GM15510 (cell line): ENCODE data around the gene MAP2K6.

ENCODE experiments used
- POLR2A ChIP-seq: IDR thresholded peaks from 3 replicates; pipeline ENCODE4 v1.6.1; 2011; ENCODE audit warnings: borderline replicate concordance; ENCODE audit not compliant: insufficient read length; ENCODE audit errors: extremely low read depth

Gene MAP2K6

DNA sequence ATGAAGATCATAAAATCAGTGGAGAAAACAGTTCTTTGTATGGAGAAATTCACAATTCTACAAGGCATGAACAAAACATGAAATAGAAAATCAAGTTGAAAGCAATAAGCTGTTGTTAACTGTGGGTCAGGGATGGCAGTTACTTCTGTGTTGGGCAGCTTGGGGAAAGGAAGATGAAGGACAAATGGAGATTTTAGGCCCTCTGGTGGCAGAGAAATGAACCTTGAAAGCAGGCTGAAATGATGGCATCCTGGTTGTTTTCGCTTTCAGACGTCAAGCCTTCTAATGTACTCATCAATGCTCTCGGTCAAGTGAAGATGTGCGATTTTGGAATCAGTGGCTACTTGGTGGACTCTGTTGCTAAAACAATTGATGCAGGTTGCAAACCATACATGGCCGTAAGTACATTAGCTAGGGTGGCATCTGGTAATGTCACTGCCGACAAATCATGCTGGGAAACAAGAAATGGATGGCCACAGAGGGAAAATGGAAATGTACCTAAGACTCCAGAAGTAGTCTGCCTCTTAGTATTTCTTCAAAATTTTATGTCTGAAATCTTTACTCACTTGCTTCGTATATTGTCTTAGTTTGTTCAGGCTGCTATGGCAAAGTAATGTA is 108.9 kb downstream of the MAP2K6 start:
- TF ChIP-seq POLR2A: no peak

DNA sequence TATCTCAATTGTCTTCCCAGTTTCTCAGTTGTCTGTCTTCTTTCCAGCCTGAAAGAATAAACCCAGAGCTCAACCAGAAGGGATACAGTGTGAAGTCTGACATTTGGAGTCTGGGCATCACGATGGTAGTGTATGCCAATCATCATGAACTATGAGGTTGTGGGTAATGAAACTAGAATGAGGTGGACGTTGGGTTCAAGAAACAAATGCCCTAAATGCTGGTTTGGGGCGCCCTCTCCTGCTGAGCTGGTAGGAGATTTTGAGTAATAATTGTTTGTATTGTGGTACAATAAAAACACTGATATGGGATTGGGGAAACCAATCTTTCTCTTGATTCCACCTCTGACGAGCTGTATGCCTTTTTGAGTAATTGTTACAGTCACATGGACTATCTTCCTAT is 110.4 kb downstream of the MAP2K6 start:
- TF ChIP-seq POLR2A: no peak

DNA sequence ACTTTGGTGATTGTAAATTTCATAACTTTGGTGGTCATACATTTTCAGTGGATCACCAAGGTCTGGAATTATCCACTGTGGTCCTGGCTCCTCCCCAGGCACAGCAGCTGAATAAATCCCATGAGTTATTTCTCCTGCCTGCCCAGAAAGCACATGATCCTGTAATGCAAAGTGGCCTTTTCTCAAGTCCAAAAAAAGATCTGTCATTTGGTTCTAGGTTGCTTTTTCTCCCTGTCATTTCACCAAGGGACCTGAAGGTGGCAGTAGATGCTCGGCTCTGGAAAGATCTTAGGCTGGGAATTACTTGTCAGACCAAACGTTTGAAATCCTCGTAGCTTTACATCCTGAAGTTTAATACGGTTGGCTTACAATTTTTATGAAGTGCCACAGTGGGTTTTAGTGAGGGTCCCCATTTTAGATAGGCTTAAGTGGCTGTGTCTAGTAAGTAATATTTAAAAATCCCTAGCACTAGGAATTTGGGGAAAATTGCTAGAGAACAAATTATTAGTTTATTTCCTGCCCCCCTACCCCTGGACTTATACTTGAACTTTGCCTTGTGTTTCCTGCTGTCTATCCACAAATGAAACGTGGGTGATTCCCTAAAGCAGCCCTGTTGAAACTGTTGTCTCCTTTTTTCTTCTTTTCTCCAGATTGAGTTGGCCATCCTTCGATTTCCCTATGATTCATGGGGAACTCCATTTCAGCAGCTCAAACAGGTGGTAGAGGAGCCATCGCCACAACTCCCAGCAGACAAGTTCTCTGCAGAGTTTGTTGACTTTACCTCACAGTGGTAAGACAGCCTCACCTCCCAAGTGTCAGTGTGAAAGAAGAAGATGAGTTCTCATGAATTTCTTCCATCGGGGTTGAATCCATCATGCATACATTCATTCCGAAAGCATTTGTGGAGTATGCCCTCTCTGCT is 111.7 kb downstream of the MAP2K6 start:
- TF ChIP-seq POLR2A: no peak

DNA sequence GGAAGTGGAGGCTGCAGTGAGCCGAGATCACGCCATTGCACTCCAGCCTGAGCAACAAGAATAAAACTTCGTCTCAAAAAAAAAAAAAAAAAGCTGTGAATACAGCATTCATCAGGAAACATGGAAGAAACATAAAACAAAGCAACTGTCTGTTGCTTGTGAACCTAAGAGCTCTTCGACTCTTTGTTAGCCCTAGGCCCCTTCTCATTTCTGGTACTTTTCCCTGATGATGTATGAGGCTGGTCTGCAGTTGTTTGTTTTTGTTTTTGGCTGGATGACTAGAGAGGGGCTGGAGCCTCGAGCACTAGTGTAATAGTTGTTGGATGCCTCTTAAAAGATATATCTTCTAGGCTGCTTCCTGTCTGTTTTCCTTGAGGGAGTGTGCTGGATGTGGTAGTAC is 113.5 kb downstream of the MAP2K6 start:
- no peak for TF ChIP-seq POLR2A

DNA sequence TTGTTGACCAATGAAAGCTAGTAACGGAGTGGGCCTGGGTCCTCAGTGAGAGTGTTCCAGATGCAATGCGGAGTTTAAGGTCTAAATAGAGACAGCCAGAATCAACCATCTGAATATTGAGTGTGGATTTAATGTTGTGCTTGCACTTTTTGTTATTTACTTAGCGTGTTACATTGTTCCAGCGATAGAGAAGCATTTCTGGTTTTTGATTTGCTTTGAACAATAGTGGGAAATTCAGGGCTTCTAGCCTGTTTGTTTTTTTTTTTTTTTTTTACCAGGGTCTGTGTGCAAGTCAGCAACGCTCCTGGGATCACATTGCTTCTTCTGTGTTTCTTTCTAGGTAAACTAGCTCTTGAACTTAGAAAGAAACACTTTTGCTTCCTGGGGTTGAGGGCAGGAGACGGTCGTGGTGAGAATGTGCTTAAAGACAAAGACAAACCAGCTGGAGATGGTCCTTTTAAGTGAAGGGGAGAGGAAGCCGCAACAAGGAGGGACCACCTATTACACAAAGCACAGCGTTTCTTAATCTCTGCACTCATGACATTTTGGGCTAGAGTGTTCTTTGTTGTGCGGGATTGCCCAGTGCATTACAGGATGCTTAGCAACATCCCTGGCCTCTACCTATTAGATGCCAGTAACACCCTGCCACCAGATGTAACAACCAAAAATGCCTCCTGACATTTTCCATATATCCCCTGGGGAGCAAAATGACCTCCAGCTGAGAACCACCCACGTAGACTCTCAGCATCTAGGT is 119.2 kb downstream of the MAP2K6 start:
- no peak for TF ChIP-seq POLR2A

DNA sequence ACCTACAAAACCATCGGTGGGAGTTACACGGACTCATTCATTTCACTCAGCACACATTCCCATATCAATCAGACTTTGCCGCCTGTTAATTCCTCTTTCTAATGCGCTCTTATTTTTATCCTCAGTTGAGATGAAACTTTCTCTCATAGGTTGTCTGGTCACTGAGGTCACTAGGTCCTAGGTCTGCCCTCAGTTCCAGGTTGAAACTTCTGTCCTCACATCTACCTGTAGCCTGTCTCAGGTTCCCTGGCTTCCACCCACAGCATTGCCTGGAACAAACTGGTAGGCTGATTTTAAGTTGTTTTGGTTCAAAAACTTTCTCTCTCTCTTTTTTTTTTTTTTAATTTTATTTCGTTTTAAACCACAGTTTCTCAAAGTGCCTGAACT is 119.7 kb downstream of the MAP2K6 start:
- no peak for TF ChIP-seq POLR2A

DNA sequence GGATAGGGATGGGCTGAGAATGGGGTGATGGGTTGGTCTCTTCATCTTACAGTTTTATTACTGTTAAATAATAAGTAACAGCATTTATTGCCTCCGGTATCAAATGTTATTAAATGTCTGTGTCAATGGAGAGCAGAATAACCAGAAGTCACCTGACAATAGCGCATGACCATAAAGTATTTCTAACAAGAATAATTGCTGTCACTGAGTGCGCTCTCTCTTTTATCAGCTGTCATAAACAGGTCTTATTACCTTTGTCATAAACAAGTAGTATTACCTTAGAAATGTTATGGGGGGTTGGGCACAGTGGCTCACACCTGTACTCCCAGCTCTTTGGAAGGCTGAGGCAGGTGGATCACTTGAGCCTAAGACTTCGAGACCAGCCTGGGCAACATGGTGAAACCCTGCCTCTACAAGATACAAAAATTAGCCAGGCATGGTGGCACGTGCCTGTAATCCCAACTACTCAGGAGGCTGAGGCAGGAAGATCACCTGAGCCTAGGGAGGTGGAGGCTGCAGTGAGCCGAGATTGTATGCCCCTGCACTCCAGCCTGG is 120.6 kb downstream of the MAP2K6 start:
- no peak for TF ChIP-seq POLR2A

DNA sequence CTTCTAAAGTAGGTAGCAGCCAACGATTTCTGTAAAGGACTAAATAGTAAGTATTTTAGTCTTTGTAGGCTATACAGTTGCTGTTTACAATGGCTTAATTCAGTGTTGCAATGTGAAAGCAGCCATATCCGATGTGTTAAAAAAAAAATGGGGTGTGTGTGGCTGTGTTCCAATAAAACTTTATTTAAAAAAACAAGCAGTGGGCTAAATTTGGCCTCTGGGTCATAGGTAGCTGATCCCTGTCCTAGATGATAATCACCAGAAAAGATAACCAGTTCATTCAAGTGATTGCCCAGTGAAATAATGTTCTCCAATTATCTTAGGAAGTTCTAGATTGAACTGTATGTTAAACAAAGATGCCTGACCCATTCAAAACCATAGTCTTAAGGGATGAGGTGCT is 124.3 kb downstream of the MAP2K6 start:
- no peak for TF ChIP-seq POLR2A

DNA sequence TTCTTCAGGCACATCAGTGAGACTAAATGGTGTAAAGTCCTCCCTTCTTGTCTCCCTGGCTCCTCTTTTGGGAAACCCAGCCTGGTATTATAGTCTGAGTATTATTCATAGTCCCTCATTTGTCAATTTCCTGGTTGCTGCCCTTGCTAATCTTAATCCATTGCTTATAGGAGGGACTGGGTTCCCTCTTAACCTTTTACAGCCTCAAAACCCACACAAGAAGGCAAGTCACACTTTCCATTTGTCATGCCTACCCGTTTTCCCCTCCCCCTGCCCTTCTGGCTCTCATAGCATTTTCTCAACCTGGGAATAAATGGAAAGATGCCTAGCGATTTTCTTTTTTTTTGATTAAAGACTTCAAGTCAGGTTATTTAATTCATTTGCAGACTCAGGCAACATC is 124.8 kb downstream of the MAP2K6 start:
- no peak for TF ChIP-seq POLR2A

DNA sequence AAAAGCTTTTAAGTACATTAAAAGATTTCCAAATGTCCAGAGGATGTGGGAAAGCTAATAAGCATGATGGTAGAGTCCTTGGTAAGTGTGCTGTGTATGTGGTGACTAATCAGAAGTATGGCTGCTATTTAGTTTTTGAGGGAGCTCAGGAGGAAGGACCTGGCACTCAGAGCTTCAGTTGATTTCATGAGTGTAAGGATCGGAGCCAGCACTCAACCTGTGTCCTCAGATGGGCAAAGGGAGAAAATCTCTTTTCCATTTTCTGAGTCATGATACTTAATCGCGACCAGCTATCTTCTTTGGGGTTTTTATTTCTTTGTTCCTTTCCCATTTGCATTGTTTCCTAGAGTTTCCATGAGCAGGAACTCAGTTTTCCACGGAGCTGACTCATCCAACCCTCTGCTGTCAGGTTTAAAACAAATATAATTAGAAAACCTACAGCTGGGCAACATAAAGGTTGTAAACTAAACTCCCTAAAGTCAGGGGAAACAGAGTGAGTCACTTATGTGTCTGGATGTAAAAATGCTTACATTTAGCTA is 125.4 kb downstream of the MAP2K6 start:
- TF ChIP-seq POLR2A: no peak

DNA sequence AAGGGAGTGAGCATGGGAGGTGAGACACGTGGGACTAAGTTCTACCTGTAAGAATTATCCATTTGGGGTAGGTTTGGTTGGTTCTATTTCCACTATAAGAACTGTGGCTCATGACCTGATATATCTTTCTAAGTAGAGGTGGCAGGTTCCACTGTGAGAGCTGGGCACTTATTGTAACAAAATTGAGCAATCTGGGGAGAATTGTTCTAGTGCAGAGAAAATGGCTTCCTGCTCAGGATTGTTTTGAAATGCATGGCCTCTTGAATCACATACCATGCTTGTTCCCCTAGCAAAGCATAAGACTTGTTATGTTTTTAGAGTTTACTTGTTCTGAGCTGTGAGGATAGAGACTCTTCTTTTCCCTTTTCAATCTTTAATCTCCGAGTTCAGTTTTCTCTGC is 125.9 kb downstream of the MAP2K6 start:
- TF ChIP-seq POLR2A: no peak

DNA sequence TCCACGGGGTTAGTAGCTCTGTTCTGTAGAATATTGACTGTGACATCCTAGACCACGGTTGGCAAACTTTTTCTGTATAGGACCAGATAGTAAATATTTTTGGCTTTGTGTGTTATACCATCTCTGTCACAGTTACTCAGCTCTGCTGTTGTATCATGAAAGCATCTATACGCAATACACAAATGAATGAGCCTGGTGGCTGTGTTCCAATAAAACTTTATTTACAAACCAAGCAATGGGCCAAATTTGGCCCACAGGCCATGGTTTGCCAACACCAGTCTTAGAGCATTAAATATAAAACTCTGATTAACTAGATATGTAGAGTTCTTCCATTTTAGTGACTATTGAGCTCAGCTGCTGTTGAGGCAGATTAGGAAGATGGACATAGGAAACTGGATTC is 132.7 kb downstream of the MAP2K6 start:
- TF ChIP-seq POLR2A: no peak

DNA sequence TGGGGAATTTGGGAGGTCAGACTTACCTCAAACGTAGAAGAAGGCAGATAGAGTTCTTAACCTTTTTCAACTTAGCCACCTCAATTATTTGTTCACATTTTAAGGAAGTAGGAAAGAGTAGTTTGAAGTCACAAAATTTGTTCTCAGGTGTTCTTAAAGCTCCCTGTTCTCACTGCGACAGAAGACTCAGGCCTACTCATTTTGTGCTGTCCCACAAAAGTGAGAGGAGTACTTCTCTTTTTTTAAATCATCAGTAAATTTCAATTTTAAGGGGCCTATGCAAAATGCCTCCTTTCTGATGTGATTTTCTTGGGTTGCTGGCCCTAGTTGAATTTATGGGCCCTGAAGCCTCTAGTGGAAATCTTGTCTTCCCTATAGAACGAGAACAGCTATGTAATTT is 133.4 kb downstream of the MAP2K6 start:
- no peak for TF ChIP-seq POLR2A

DNA sequence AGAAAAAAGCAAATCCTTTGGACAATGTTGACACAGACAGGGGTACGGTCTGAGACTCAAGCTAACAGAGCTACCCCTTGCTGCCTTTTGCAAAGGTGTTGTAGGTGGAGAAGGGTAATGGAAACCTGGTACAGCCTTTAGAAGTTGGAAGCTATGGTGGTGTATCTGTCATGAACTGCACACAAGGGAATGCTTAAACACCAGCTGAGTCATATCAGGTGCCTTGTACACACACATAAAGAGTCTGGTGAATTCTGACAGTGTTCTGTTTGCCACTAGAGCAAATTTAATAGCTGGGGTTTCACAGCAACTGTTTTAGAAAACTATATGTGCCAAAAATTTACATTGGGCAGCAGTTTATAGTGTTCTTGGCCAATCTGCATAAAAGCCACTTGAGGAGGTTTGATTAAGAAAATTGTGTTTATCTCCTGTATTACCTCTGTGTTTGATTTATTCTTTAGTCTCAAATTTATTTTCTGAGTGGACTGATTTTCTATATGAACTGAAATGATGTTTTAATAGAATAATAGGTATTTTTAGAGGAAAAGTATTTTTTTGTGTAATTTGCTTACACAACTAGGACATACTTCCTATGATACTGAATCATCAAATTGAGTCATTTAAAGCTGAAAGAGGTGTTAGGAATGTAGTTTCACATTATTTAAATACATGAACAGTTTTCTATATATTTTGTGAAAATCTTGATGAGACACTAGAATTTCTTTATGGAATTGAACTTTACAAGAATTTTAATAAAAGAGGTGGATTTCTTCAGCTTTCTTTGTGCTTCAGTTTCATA is 136.9 kb downstream of the MAP2K6 start:
- no peak for TF ChIP-seq POLR2A

DNA sequence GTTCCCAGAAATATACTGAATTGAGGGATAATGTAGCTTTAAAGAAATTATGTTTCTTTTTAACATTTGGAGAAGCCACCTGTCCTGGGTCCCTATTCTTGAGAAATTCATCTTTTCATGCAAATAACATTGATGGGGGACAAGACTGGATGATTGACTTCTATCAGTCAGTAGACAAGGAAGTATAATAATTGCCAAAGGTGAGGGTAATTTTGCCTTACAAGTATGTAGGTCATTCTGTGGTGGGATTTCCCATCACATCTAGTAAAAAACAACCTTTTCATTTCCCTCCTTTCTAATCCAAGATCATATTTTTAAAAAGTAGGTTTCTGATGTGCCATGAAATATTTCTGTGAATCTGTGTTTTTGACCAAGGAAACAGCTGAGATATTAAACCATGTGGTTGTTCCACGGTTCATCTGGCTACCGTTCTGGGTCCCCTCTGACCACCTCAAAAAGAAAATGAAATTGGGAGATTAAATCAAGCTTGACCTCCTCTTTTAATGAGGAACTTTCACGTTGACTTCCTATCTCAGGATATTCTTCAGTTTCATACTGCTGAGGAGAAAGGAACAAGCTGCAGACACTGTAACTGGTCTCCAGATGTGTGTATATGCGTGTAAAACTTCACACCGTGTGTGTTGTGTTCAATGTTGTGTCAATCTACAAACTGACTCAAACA is 138.6 kb downstream of the MAP2K6 start:
- TF ChIP-seq POLR2A: no peak

DNA sequence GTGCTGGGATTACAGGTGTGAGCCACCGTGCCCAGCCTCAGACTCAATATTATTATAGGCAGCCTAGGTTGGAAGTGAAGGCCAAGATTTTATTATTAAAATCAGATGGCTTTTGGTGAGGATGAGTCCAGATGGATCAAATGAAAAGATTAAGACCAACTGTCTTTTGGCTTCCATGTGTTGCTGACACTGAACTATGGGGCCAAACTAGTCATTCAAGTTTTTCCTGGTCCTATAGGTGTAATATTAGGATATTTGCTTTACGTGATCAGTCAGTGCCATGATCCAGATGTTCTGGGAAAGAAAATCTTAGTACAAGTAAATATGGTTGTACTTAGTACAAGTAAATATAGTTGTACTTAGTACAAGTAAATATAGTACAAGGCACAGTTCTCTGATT is 140.6 kb downstream of the MAP2K6 start:
- no peak for TF ChIP-seq POLR2A
